Stimulated activated naive B cell treated with anti-CD40 and anti-IgM and Interleukin-4, amounts not matched to agents 10 μg/mL and 1 μg/mL and 100 μg/mL, for 72 hours (primary cell): ENCODE results near the gene CFAP410.
A peak's percentile ranks its signal among the peaks of the same experiment; 100 is the strongest.
"Not testable (repeated sequence)": the region's sequence is repeated elsewhere in the genome, so short reads cannot be mapped to it uniquely, and the experiment has no call there.

ENCODE experiments used
- ATAC-seq, 2 donors: fragments of 150-1000 bp; cut with Tn5 transposase; replicated peaks; 2 replicates each; pipeline ENCODE4 v1.10.0; 2021; ENCODE audit warnings: moderate library complexity in 1 of 2
- DNase-seq: peaks from one replicate; pipeline ENCODE4 v3.0.0; 2021
- H3K27ac Mint-ChIP-seq: one replicate; pipeline ENCODE4 v1.8.0; 2022; ENCODE audit warnings: mild to moderate bottlenecking, mixed read lengths
- H3K27me3 Mint-ChIP-seq, 2 donors: one replicate each; pipeline ENCODE4 v1.8.0; 2022; ENCODE audit warnings: mixed read lengths in 2 of 2
- H3K36me3 Mint-ChIP-seq, 2 donors: one replicate each; pipeline ENCODE4 v1.8.0; 2022; ENCODE audit warnings: mixed read lengths in 2 of 2, mild to moderate bottlenecking in 1 of 2
- H3K4me1 Mint-ChIP-seq, 2 donors: one replicate each; pipeline ENCODE4 v1.8.0; 2022; ENCODE audit warnings: mixed read lengths in 2 of 2, mild to moderate bottlenecking in 1 of 2
- H3K4me3 Mint-ChIP-seq, 2 donors: one replicate each; pipeline ENCODE4 v1.8.0; 2022; ENCODE audit warnings: mild to moderate bottlenecking in 2 of 2, mixed read lengths in 2 of 2, moderate library complexity in 1 of 2
- H3K9me3 Mint-ChIP-seq, 2 donors: one replicate each; pipeline ENCODE4 v1.8.0; 2022; ENCODE audit warnings: mixed read lengths in 2 of 2, mild to moderate bottlenecking in 1 of 2

Gene CFAP410

DNA sequence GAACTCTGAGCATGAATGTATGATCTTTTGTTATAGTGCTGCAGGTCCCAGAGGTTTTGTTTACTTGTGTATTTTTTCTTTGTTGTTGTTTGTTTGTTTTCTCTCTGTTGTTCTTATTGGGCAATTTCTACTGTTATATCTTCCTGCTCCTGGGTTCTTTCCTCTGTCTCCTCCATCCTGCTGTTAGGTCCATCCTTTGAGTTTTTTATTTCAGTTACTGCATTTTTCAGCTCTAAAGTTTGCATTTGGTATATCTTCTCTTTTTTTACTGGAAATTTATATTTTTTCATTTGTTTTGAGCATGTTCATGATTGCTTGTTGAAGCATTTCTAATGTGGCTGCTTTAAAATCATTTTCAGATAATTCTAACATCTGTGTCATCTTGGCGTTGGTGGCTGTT, 24.1 kb upstream of the CFAP410 start:
- Mint-ChIP-seq H3K9me3 (peaks cover 8 to 9% of the 10 kb centered on the region in 2 donors), H3K4me1 (peaks cover 2 to 7% of the 10 kb centered on the region in 2 donors), H3K27me3 (no peaks in the 10 kb centered on the region), H3K27ac (no peak overlapping the region), H3K4me3 (no peak overlapping the region), H3K36me3 (peaks cover 0 to 11% of the 10 kb centered on the region in 2 donors)
- no peak for ATAC-seq
- DNase-seq, result no peak

DNA sequence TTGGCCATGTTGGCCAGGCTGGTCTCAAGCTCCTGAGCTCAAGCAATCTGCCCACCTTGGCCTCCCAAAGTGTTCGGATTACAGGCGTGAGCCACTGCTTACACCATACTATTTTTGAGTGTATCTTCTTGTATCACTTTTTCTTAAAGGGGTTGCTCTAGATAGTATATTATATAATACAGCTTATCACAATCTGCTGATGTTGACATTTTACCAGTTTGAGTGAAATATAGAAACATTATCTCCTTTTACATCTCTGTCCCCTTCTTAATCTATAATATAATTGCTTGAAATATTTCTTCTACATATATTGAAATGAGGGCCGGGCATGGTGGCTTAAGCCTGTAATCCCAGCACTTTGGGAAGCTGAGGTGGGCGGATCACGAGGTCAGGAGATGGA, 22.7 kb upstream of the CFAP410 start:
- H3K27ac Mint-ChIP-seq, DNase-seq, ATAC-seq, H3K4me1 Mint-ChIP-seq, H3K27me3 Mint-ChIP-seq, H3K9me3 Mint-ChIP-seq, H3K4me3 Mint-ChIP-seq: not testable (repeated sequence)
- peaks cover 0 to 11% of the 10 kb centered on the region in 2 donors for H3K36me3 Mint-ChIP-seq

DNA sequence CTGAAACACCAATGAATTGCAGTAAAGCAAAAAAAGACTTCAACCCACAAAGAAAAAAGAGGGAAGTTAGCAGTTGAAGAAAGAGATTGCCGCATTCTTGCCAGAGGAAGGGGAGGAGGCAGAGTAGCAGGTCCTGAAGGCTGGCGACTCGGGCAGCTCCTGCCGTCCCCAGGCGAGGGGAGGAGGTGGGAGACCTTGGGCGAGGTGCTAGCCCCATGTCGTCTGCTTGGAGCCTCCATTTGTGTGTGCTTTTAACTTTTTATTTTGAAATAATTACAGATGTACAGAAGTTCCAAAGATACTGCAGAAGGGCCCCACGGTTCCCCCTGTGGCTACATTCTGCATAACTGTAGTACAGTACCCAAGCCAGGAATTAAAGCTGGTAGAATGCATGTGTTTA, 21.0 kb upstream of the CFAP410 start:
- ATAC-seq (peak; percentile 66 to 77), DNase-seq (no peak)
- H3K36me3 Mint-ChIP-seq, result peaks cover 0 to 13% of the 10 kb centered on the region in 2 donors
- H3K9me3 Mint-ChIP-seq, result peaks cover 8 to 12% of the 10 kb centered on the region in 2 donors
- no peak overlapping the region for H3K27ac Mint-ChIP-seq
- peaks cover 19 to 24% of the 10 kb centered on the region in 2 donors for H3K4me1 Mint-ChIP-seq
- H3K4me3 Mint-ChIP-seq, result peak overlapping the region in 1 of 2 donors; percentile 41
- no peaks in the 10 kb centered on the region for H3K27me3 Mint-ChIP-seq

DNA sequence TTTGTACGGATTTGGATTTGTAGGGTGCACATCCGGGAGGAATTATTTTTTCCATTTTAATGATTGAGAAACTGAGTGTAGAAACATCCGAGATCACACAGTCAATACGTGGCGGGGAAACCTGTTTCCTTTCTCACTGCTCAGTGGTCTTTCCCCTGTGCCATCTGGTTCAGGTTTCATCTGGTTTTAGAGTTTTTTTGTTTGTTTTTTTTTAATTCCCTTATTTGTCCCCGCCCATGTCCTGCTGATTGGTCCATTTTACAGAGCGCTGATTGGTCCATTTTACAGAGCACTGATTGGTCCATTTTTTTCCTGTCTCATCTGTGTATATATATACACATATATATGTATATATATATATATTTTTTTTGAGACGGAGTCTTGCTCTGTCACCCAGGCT, 20.2 kb upstream of the CFAP410 start:
- Mint-ChIP-seq H3K9me3 (peaks cover 8 to 12% of the 10 kb centered on the region in 2 donors), H3K4me1 (peaks cover 26 to 32% of the 10 kb centered on the region in 2 donors), H3K36me3 (peaks cover 0 to 14% of the 10 kb centered on the region in 2 donors), H3K27me3 (no peaks in the 10 kb centered on the region), H3K4me3 (no peak overlapping the region), H3K27ac (no peak overlapping the region)
- no peak for ATAC-seq
- no peak for DNase-seq

DNA sequence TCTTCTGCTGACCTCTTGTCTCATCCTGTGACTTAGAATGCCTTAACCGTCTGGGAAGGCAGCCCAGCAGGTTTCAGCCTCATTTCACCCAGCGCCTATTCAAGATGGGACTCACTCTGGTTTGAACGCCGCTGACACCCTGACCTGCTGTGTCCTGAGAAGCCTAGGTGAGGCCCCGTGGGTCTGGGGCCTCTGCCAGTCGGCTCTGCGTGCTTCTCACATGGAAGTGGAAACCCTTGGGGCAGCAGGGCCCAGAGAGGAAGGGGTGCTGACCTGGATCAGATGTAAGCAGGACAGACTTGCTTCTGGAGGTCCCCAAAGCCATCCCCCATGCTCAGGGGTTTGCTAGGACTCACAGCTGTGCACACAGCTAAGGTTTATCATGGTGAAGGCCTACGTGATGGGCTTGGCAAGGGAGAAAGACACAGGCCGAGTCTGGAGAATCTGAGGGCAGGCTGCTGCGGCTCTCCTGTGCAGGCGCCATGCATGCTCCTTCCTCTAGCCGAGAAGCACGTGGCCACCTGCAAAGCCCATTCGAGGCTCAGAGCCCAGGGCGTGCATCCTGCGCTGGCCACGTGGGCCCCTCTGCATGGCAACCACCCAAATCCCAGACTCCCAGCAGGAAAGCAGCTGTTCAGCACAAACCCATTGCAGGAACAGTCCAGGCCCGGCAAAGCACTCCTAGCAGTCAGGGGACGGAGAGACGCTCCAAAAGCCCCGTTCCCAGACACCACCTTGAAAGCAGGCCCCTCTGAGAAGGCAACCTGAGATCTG, 18.1 kb upstream of the CFAP410 start:
- peaks cover 2 to 4% of the 10 kb centered on the region in 2 donors for H3K9me3 Mint-ChIP-seq
- H3K4me1 Mint-ChIP-seq, result peaks cover 43 to 53% of the 10 kb centered on the region in 2 donors
- no peak for ATAC-seq
- no peak overlapping the region for H3K27ac Mint-ChIP-seq
- no peak for DNase-seq
- H3K4me3 Mint-ChIP-seq, result no peak overlapping the region
- H3K36me3 Mint-ChIP-seq, result peaks cover 0 to 3% of the 10 kb centered on the region in 2 donors
- H3K27me3 Mint-ChIP-seq, result no peaks in the 10 kb centered on the region

DNA sequence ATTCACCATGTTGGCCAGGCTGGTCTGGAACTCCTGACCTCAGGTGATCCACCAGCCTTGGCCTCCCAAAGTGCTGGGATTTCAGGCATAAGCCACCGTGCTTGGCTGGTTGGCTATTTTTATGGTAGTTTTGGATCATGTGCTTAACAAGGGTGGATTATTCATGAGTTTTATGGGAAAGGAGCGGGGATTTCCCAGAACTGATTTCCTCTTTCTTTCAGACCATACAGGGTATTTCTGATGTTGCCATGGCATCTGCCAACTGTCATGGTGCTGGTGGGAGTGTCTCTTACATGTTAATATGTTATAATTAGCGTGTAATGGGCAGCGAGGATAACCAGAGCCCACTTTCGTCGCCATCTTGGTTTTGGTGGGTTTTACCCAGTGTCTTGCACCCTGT, 17.4 kb upstream of the CFAP410 start:
- Mint-ChIP-seq H3K9me3 (peaks cover 2 to 4% of the 10 kb centered on the region in 2 donors), H3K27me3 (no peaks in the 10 kb centered on the region), H3K27ac (peak overlapping the region; percentile 85), H3K36me3 (peaks cover 0 to 3% of the 10 kb centered on the region in 2 donors), H3K4me3 (no peak overlapping the region), H3K4me1 (peaks cover 43 to 56% of the 10 kb centered on the region in 2 donors)
- ATAC-seq (peak in 1 of 2 donors; percentile 45), DNase-seq (no peak)

DNA sequence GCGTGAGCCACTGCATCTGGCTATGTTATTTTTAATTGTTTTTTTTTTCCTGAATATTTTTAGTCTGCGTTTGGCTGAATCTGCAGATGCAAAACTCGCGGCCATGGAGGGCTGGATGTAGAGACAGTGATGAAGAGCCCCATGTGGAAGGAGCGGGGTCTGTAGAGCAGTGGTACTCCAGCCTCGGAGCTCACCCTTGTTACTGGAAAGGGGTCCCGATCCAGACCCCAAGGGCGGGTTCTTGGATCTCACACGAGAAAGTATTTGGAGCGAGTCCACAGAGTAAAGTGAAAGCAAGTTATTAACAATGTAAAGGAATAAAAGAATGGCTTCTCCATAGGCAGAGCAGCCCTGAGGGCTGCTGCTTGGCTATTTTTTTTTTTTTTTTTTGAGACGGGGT, 17.0 kb upstream of the CFAP410 start:
- Mint-ChIP-seq H3K36me3 (peaks cover 0 to 3% of the 10 kb centered on the region in 2 donors), H3K27ac (peak overlapping the region; percentile 85), H3K27me3 (peaks cover 3 to 4% of the 10 kb centered on the region in 2 donors), H3K4me3 (peak overlapping the region in 1 of 2 donors; percentile 54), H3K9me3 (peaks cover 2 to 4% of the 10 kb centered on the region in 2 donors), H3K4me1 (peaks cover 43 to 56% of the 10 kb centered on the region in 2 donors)
- no peak for DNase-seq
- ATAC-seq, result no peak

DNA sequence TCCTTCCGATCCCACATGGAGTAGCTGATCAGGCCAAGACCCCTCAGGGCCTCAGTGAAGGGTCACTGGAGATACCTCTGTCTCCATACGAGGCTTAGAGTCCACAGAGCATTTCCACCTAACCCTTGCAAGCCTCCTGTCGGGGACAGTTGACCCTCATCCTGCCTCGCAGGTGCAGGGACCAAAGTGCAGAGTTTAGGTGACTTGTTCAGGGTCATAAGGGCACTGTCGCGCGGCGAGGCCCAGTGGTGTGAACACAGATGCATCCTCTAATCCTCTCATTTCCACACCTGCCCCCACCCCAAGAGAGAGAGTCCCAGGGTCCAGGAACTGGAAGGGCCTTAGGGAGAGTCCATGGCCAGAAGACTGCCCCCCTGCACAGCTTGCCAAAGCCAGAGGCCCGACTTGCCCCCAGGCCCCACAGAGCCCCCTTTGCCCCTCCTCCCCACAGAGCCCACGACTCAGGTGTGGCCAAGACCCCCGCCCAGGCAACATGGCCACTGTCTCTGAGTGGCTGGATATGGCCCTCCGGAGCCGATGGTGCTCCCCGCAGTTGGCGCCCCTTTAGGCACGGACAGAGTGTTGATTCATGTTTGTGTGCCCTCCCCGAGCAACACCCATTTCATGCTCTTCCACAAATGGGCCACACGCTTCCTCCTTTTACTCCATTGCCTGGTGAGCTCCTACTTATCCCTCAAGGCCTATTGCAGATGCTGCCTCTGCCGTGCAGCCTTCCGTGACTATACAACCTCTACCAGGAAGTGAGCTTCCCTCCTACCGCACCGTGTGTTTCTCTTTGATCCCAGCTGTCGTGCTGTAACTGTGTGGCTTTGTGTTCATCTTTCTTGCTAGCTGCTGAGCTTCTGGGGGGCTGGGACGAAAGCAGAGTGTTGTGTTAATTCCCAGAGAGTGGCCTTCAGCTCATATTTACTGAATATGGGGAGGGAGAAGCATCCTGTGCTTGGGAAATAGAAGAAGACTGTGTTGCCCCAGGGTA, 15.9 kb upstream of the CFAP410 start:
- DNase-seq, result no peak
- peak; percentile 53 to 63 for ATAC-seq
- H3K9me3 Mint-ChIP-seq, result peaks cover 2 to 4% of the 10 kb centered on the region in 2 donors
- H3K36me3 Mint-ChIP-seq, result peaks cover 0 to 3% of the 10 kb centered on the region in 2 donors
- H3K27ac Mint-ChIP-seq, result peak overlapping the region; percentile 10
- H3K4me1 Mint-ChIP-seq, result peaks cover 41 to 53% of the 10 kb centered on the region in 2 donors
- peak overlapping the region; percentile 6 to 45 for H3K4me3 Mint-ChIP-seq
- H3K27me3 Mint-ChIP-seq, result peaks cover 5 to 8% of the 10 kb centered on the region in 2 donors

DNA sequence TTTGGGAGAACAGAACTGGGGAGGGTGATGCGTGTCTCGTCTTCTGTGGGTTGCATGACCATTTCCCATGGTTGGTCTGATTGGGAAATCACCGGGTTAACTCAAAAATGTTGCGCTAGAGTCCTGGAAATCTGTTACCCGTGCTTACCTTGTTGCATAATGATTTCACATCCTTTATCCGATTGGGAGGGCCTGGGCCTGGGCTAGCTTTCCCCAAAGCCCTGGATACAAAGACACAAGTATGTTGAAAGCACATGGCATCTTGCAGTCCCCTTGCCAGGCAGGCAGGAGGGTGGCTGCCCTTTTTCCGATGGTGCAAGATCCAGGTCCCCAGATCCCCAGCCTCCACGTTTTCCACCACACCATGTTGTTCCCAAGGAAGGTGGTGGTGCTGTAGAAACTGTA, 14.8 kb upstream of the CFAP410 start:
- Mint-ChIP-seq H3K27ac (peak overlapping the region; percentile 88), H3K9me3 (peaks cover 0 to 4% of the 10 kb centered on the region in 2 donors), H3K36me3 (peaks cover 0 to 3% of the 10 kb centered on the region in 2 donors), H3K4me1 (peaks cover 41 to 49% of the 10 kb centered on the region in 2 donors), H3K27me3 (peaks cover 13 to 16% of the 10 kb centered on the region in 2 donors), H3K4me3 (peak overlapping the region in 1 of 2 donors; percentile 32)
- ATAC-seq (no peak), DNase-seq (no peak)

DNA sequence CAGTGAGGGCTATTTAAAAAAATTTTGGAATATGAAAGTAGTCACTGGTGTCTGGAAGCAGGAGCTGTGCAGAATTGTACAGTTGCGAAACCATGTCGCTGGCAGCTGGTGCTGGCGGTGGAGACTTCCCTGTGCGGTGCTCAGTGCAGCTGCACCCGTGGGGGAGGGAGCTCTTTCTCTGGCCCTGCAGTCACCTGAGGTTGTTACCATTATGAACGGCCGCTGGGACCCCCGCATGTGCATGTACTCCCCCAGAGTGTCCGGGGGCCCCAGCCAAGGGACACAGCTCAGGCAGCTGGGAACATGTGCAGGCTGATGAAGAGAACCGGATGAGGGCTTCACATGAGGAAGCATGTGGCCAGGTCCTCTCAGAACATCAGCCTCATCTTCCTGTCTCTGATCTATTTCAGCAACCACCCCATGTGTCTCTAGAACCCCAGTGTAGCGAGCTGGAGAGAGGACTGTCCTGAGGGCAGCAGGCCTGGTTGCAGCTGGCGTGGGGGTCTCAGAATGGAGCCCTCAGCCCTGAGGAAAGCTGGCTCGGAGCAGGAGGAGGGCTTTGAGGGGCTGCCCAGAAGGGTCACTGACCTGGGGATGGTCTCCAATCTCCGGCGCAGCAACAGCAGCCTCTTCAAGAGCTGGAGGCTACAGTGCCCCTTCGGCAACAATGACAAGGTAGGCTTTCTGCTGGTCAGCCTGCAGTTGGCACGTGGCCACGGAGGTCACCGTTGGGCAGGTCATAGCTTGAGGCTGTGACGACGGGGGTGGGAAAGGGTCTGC, 14.2 kb upstream of the CFAP410 start, which contains the start of gene TRPM2:
Gene TRPM2 (plus strand): TSS at position 431 of the 780 bp plus-strand sequence. CDS start 80 bp downstream, at position 511.
- Mint-ChIP-seq H3K4me3 (peak within 1 kb of the TSS; percentile 74 to 76), H3K36me3 (peaks cover 0 to 3% of the 10 kb centered on the region in 2 donors), H3K4me1 (peaks cover 41 to 49% of the 10 kb centered on the region in 2 donors), H3K27ac (peak within 1 kb of the TSS; percentile 88), H3K27me3 (peaks cover 19 to 23% of the 10 kb centered on the region in 2 donors), H3K9me3 (peaks cover 0 to 4% of the 10 kb centered on the region in 2 donors)
- DNase-seq, result peak; percentile 23
- ATAC-seq, result peak; percentile 65 to 78

DNA sequence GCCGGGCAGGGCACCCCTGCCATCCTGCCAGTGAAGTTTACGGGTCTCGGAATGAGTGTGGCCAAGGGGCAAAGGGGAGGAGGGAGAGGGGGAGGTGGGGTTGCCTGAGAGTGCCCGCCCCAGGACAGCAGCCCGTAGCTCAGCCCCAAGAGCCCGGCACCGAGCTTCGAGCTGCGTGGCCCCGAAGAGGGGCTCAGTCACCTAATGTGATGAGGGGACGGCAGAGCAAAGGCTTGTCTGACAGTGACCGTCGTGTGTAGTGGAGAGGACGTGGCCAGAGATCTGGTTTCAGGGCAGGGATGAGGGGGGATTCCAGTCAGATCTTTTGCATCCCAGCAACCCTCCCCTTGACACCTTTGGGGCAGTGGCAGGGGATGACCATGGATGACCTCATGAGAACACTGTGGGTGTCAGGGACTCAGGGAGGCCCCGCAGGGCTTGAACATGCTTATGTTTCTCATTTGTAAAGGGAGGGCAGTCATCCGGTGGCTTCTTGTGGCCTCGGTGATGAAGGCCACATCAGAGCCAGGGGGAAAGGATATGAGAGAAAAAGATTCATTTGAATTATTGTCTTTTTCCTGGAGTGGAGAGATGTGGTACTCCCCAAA, 13.2 kb upstream of the CFAP410 start:
- Mint-ChIP-seq H3K36me3 (peaks cover 0 to 3% of the 10 kb centered on the region in 2 donors), H3K27me3 (peaks cover 19 to 27% of the 10 kb centered on the region in 2 donors), H3K27ac (peak overlapping the region; percentile 70), H3K9me3 (peaks cover 0 to 4% of the 10 kb centered on the region in 2 donors), H3K4me3 (peak overlapping the region in 1 of 2 donors; percentile 76), H3K4me1 (peaks cover 40 to 49% of the 10 kb centered on the region in 2 donors)
- ATAC-seq, result no peak
- no peak for DNase-seq

DNA sequence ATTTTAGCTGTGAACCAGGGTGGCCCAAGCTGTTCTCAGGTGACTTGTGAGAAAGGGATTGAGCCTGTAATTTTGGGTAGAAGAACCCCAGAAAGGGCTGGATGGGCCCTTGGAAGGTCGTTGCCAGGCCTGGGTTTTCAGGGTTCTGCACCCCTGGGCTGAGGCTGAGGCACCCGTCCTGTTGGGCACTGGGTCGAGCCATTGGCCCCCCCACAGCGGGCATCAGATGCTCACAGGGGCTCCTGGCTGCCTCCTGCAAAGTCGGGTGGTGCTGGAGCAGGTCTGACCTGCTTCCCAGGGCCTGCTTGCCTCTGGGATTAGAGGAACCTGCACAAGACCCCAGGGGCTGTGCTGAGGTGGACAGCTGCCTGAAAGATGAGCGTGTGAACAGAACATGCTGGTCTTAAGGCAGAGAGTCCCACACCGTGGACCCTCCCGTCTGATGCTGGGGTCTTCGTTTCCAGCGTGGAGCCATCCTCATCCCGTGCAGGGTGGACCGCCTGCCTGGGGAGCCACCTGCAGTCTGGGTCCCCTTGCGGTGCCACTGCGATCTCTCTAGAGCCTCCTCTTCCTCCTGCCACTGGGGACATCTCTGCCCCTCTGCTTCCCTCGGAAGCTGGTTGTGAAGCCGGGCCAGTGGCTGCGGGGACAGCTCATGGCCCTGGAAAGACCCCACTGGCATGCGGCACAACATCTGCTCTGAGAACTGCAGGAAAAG, 12.5 kb upstream of the CFAP410 start:
- H3K4me3 Mint-ChIP-seq, result peak overlapping the region in 1 of 2 donors; percentile 22
- peaks cover 19 to 27% of the 10 kb centered on the region in 2 donors for H3K27me3 Mint-ChIP-seq
- ATAC-seq (no peak), DNase-seq (no peak)
- no peak overlapping the region for H3K27ac Mint-ChIP-seq
- H3K9me3 Mint-ChIP-seq, result peaks cover 0 to 4% of the 10 kb centered on the region in 2 donors
- H3K36me3 Mint-ChIP-seq, result peaks cover 0 to 3% of the 10 kb centered on the region in 2 donors
- H3K4me1 Mint-ChIP-seq, result peaks cover 36 to 46% of the 10 kb centered on the region in 2 donors
